Measurements from ENCODE around the gene NEXN.

Gene NEXN

GRCh38 chr1:77888081-77888780 lies at the start of gene NEXN:
Gene NEXN (plus strand): TSS chr1:77888624. CDS start chr1:77916107, 27,483 bp downstream.
- DNase-seq (ENCODE audit: low spot score): peak; percentile 16

- no peak for DNase-seq (ENCODE audit: low spot score)
Observed at GRCh38 chr1:77841574-77841973, 46.9 kb upstream of the NEXN start.

GRCh38 chr1:77845951-77846350 lies 42.5 kb upstream of the NEXN start:
- DNase-seq (ENCODE audit: low spot score): no peak

- DNase-seq (ENCODE audit: low spot score): no peak
Observed at GRCh38 chr1:77846966-77847365, 41.5 kb upstream of the NEXN start.

GRCh38 chr1:77847621-77848080 lies 40.8 kb upstream of the NEXN start:
- peak; percentile 58 for DNase-seq (ENCODE audit: low spot score)

GRCh38 chr1:77850082-77850481 lies 38.3 kb upstream of the NEXN start:
- no peak for DNase-seq (ENCODE audit: low spot score)

GRCh38 chr1:77857552-77857951 lies 30.9 kb upstream of the NEXN start:
- no peak for DNase-seq (ENCODE audit: low spot score)

GRCh38 chr1:77858725-77859124 lies 29.7 kb upstream of the NEXN start:
- DNase-seq (ENCODE audit: low spot score): no peak

GRCh38 chr1:77859248-77859647 lies 29.2 kb upstream of the NEXN start:
- DNase-seq (ENCODE audit: low spot score): no peak

GRCh38 chr1:77866296-77866695 lies 22.1 kb upstream of the NEXN start:
- no peak for DNase-seq (ENCODE audit: low spot score)

GRCh38 chr1:77872645-77873044 lies 15.8 kb upstream of the NEXN start:
- no peak for DNase-seq (ENCODE audit: low spot score)

- DNase-seq (ENCODE audit: low spot score): no peak
Observed at GRCh38 chr1:77873461-77873860, 15.0 kb upstream of the NEXN start.

GRCh38 chr1:77874804-77875445 lies 13.5 kb upstream of the NEXN start:
- DNase-seq (ENCODE audit: low spot score): no peak

- DNase-seq (ENCODE audit: low spot score): no peak
Observed at GRCh38 chr1:77876884-77877283, 11.5 kb upstream of the NEXN start.

- no peak for DNase-seq (ENCODE audit: low spot score)
Observed at GRCh38 chr1:77881061-77881460, 7.4 kb upstream of the NEXN start.

- DNase-seq (ENCODE audit: low spot score): no peak
Observed at GRCh38 chr1:77882411-77882810, 6.0 kb upstream of the NEXN start.

GRCh38 chr1:77888781-77889642 lies 588 bp downstream of the NEXN start:
- no peak for DNase-seq (ENCODE audit: low spot score)

- DNase-seq (ENCODE audit: low spot score): no peak
Observed at GRCh38 chr1:77889671-77890070, 1.2 kb downstream of the NEXN start.

GRCh38 chr1:77891200-77891599 lies 2.8 kb downstream of the NEXN start:
- no peak for DNase-seq (ENCODE audit: low spot score)

GRCh38 chr1:77899647-77900320 lies 11.4 kb downstream of the NEXN start:
- DNase-seq (ENCODE audit: low spot score): no peak

- peak; percentile 68 for DNase-seq (ENCODE audit: low spot score)
Observed at GRCh38 chr1:77900687-77901293, 12.4 kb downstream of the NEXN start.

GRCh38 chr1:77905603-77906002 lies 17.2 kb downstream of the NEXN start:
- no peak for DNase-seq (ENCODE audit: low spot score)
